Karpas-422 (cell line): ENCODE data around the gene RAB22A. TPM values are rescaled to one million over a fixed set of nuclear protein-coding genes. Genes with fewer than 3 reads are reported as not detected.
"Not testable (repeated sequence)": the region's sequence is repeated elsewhere in the genome, so short reads cannot be mapped to it uniquely, and the experiment has no call there.

ENCODE experiments used
- DNase-seq: peaks from one replicate; pipeline ENCODE4 v3.0.0-alpha.2; 2015
- H2AFZ ChIP-seq: fragments of 200-600 bp; sonication (generic); 2 replicates; pipeline ENCODE4 v1.6.1; 2014; ENCODE audit warnings: antibody characterized with exemption, low read length, mixed read lengths
- H3K27ac ChIP-seq: fragments of 200-600 bp; sonication (generic); 2 replicates; pipeline ENCODE4 v1.5.1; 2014; ENCODE audit warnings: mild to moderate bottlenecking, low read length, moderate library complexity
- H3K27me3 ChIP-seq: fragments of 200-600 bp; sonication (generic); 2 replicates; pipeline ENCODE4 v1.6.1; 2014; ENCODE audit warnings: low read length, mixed read lengths
- H3K36me3 ChIP-seq: fragments of 200-600 bp; sonication (generic); 2 replicates; pipeline ENCODE4 v1.6.1; 2014; ENCODE audit warnings: low read length, mixed read lengths; ENCODE audit not compliant: insufficient read depth
- H3K4me1 ChIP-seq: fragments of 200-600 bp; sonication (generic); 2 replicates; pipeline ENCODE4 v1.6.1; 2014; ENCODE audit warnings: mild to moderate bottlenecking, low read length, mixed read lengths
- H3K4me2 ChIP-seq: fragments of 200-600 bp; sonication (generic); 2 replicates; pipeline ENCODE4 v1.6.1; 2014; ENCODE audit warnings: low read length, low read depth, mild to moderate bottlenecking; ENCODE audit not compliant: poor library complexity, severe bottlenecking
- H3K4me3 ChIP-seq: fragments of 200-600 bp; sonication (generic); 2 replicates; pipeline ENCODE4 v1.5.1; 2014; ENCODE audit warnings: mild to moderate bottlenecking, antibody characterized with exemption, low read length, mixed read lengths
- H3K79me2 ChIP-seq: fragments of 200-600 bp; sonication (generic); 2 replicates; pipeline ENCODE4 v1.6.1; 2014; ENCODE audit warnings: mild to moderate bottlenecking, low read length, mixed read lengths
- H3K9ac ChIP-seq: fragments of 200-600 bp; sonication (generic); 2 replicates; pipeline ENCODE4 v1.6.0; 2014; ENCODE audit warnings: low read length
- H3K9me2 ChIP-seq: fragments of 200-600 bp; sonication (generic), shearing (Covaris generic); replicated peaks from 2 replicates; pipeline ENCODE4 v1.6.0; 2014; ENCODE audit warnings: mild to moderate bottlenecking, low read length, moderate library complexity; ENCODE audit not compliant: insufficient read depth
- H3K9me3 ChIP-seq: fragments of 300-700, 200-600 bp; sonication (generic); 2 replicates; pipeline ENCODE4 v1.6.1; 2014; ENCODE audit warnings: low read length, mixed read lengths
- H4K20me1 ChIP-seq: fragments of 200-600 bp; sonication (generic); 2 replicates; pipeline ENCODE4 v1.6.1; 2014; ENCODE audit warnings: mild to moderate bottlenecking, antibody characterized with exemption, low read length, low read depth; ENCODE audit not compliant: insufficient read depth
- total RNA-seq: library from RNA; depleted of rRNA; stranded (reverse); fragments of >200 nt; shearing (Covaris generic); gene quantifications from 2 replicates; pipeline ENCODE4 v1.2.3, GENCODE V29; 2014; ENCODE audit warnings: low replicate concordance

The RAB22A gene
- total RNA-seq, 1 experiment from 2014 or later, result 11.8 TPM

DNA sequence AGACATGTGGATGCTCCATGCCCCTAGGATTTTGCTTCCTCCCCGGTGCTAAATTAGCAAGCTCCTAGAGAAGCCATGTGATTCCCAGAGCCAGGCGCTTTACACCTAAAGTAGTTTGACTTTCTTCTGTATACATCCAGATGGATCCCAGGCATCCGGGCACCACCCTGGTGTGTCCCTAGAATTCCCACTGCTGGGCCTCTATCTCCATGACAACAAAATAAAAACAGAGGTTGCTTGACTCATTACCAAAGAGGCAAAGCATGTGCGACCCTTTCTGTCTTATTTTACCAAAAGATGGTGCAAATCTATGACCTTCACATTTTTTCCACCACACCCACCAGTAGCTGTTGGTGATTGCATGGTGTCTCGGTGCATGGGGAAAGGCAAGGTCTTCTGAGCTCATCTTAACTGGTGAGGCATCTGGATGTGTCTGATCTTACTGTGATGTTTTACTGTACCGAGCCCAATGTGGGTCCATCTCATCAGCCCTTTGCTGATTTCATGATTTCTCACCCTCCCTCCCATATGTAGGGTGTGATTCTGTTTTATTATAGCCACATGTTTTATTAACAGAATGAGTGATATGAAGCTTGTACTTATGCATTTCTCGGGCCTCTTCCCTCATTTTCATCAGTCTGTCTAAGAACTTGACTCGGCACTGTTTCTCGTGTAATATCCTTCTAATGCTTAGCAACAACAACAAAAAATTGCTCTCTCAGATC lies 52.1 kb downstream of the RAB22A start:
- no peak for DNase-seq
- no peak overlapping the region for H3K4me2 ChIP-seq
- peaks cover 17% of the 10 kb centered on the region for H3K36me3 ChIP-seq
- no peak overlapping the region for H3K4me3 ChIP-seq
- no peak overlapping the region; the same call in 1 of the 2 replicates for H3K27ac ChIP-seq
- H3K27me3 ChIP-seq, result no peaks in the 10 kb centered on the region
- H3K4me1 ChIP-seq, result peaks cover 13% of the 10 kb centered on the region
- no peaks in the 10 kb centered on the region for H4K20me1 ChIP-seq
- no peak overlapping the region for H2AFZ ChIP-seq
- no peak overlapping the region for H3K9ac ChIP-seq
- no peaks in the 10 kb centered on the region for H3K9me2 ChIP-seq
- no peaks in the 10 kb centered on the region for H3K9me3 ChIP-seq
- H3K79me2 ChIP-seq, result no peaks in the 10 kb centered on the region

DNA sequence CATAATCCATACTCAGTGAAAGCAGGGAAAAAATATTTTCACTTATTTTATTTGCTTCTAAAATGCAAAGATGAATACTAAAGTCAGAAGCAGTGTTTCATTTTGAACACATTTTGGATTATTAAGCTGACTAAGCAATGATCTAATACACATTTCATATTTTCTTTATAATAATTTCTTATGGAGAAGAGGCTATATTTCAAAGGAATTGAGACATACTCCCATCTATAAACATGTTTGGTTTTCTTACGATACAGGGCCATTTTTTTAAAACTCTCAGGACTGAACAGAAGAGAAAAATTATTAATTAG lies 52.6 kb downstream of the RAB22A start:
- no peak overlapping the region for H2AFZ ChIP-seq
- DNase-seq, result no peak
- H3K4me1 ChIP-seq, result peaks cover 13% of the 10 kb centered on the region
- H3K4me3 ChIP-seq, result no peak overlapping the region
- no peak overlapping the region for H3K9ac ChIP-seq
- no peaks in the 10 kb centered on the region for H3K9me2 ChIP-seq
- no peak overlapping the region for H3K27ac ChIP-seq
- H3K79me2 ChIP-seq, result no peaks in the 10 kb centered on the region
- H3K27me3 ChIP-seq, result no peaks in the 10 kb centered on the region
- H3K4me2 ChIP-seq, result no peak overlapping the region
- H3K9me3 ChIP-seq, result no peaks in the 10 kb centered on the region
- H3K36me3 ChIP-seq, result peaks cover 17% of the 10 kb centered on the region
- H4K20me1 ChIP-seq, result no peaks in the 10 kb centered on the region

DNA sequence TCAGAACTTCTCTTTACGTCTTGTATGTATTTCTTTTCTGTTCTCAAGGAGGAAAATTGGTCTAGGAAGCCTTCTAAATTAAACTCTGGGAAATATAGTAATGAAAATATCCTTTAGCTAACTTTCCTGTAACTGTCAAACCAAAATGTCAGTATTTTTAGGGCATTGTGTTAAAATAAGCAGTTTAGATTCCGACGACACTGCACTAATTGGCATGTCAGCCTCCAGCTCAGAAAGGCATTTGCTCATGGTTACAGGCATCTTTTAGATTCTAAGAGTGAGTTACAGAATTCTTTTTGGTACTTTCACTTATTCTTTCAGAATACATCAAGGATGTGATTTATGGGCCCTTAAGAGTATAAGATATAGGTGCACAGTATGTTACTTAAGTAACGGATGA lies 53.5 kb downstream of the RAB22A start:
- Histone ChIP-seq H3K27me3 (no peaks in the 10 kb centered on the region), H3K79me2 (no peaks in the 10 kb centered on the region), H3K4me2 (no peak overlapping the region), H3K36me3 (peaks cover 21% of the 10 kb centered on the region), H3K4me1 (peaks cover 13% of the 10 kb centered on the region), H3K9me2 (no peaks in the 10 kb centered on the region), H3K27ac (no peak overlapping the region), H2AFZ (no peak overlapping the region), H3K9me3 (no peaks in the 10 kb centered on the region), H3K9ac (no peak overlapping the region), H4K20me1 (0 out of 2 replicates have a peak, but pooled peaks cover 5% of the 10 kb centered on the region), H3K4me3 (no peak overlapping the region)
- no peak for DNase-seq

DNA sequence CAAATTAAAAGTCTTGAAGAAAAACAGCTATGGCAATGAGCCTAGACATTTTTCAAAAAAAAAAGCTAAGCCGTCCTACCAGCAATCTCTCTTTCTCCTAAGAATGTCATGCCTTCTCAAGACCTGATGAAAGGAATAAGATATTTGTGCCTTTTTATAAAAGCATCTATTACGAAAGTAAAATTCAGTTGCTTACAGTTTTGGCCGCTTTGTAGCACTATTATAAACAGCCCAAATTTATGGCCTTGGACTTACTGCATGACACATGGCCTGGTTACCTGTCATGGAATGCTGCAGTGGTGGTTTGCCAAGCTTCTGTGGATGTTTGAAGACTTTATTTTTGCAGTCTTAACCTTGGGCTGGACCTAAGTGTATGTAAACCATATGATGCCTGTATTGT lies 57.4 kb downstream of the RAB22A start:
- no peaks in the 10 kb centered on the region for H3K79me2 ChIP-seq
- no peak overlapping the region for H3K4me2 ChIP-seq
- no peak overlapping the region for H2AFZ ChIP-seq
- no peaks in the 10 kb centered on the region for H3K9me2 ChIP-seq
- H3K4me1 ChIP-seq, result no peaks in the 10 kb centered on the region
- DNase-seq, result no peak
- H3K9ac ChIP-seq, result no peak overlapping the region
- no peak overlapping the region for H3K4me3 ChIP-seq
- no peaks in the 10 kb centered on the region for H3K27me3 ChIP-seq
- H3K9me3 ChIP-seq, result no peaks in the 10 kb centered on the region
- H4K20me1 ChIP-seq, result 0 out of 2 replicates have a peak, but pooled peaks cover 5% of the 10 kb centered on the region
- 0 out of 2 replicates have a peak, but pooled peaks cover 3% of the 10 kb centered on the region for H3K36me3 ChIP-seq
- H3K27ac ChIP-seq, result no peak overlapping the region

DNA sequence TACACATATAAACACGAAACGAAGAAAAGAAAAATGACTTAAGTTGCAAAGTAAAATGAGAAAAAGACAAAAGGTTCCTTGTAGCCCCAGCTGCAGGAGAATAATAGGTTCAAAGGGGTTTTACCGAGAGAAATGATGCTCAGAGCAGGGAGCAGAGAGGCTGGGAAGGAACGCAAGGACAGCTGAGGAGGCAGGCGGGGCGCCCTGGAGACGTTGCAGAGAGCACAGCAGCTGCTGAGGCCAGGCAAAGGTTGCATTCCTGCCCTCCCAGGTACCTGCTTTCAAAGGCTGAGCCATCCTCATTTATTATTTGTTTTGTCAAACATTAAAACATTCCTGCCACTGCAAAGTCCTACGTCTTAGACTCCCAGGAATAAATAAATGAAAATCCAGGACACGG lies 63.3 kb downstream of the RAB22A start:
- Histone ChIP-seq H3K27ac (no peak overlapping the region), H3K9me2 (no peaks in the 10 kb centered on the region), H3K4me3 (no peak overlapping the region)

DNA sequence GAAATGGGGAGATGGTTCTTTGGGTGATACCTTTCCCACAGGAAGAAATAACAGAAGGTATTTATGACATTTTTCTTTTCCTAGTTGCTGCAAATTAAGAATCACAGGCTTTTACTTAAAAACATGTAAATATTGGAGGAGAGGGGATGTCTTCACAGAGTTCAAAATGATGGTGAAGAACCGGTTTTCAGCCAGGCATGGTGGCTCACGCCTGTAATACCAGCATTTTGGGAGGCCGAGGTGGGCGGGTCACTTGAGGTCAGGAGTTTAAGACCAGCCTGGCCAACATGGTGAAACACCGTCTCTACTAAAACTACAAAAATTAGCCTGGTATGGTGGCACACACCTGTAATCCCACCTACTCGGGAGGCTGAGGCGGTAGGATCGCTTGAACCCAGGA lies 63.8 kb downstream of the RAB22A start:
- H3K4me3 ChIP-seq, H3K36me3 ChIP-seq, H2AFZ ChIP-seq, H3K4me1 ChIP-seq, H3K27me3 ChIP-seq, H3K9me3 ChIP-seq, H3K27ac ChIP-seq, H3K4me2 ChIP-seq, H3K9ac ChIP-seq, H3K9me2 ChIP-seq, H3K79me2 ChIP-seq, H4K20me1 ChIP-seq, DNase-seq: not testable (repeated sequence)

More for the DNA sequence above, 63.3 kb downstream of the RAB22A start:
- Histone ChIP-seq H3K9me3 (no peaks in the 10 kb centered on the region), H4K20me1 (0 out of 2 replicates have a peak, but pooled peaks cover 1% of the 10 kb centered on the region), H3K79me2 (no peaks in the 10 kb centered on the region), H3K27me3 (no peaks in the 10 kb centered on the region), H3K36me3 (no peaks in the 10 kb centered on the region), H3K4me2 (no peak overlapping the region), H3K9ac (no peak overlapping the region), H3K4me1 (no peaks in the 10 kb centered on the region), H2AFZ (no peak overlapping the region)
- DNase-seq, result no peak

DNA sequence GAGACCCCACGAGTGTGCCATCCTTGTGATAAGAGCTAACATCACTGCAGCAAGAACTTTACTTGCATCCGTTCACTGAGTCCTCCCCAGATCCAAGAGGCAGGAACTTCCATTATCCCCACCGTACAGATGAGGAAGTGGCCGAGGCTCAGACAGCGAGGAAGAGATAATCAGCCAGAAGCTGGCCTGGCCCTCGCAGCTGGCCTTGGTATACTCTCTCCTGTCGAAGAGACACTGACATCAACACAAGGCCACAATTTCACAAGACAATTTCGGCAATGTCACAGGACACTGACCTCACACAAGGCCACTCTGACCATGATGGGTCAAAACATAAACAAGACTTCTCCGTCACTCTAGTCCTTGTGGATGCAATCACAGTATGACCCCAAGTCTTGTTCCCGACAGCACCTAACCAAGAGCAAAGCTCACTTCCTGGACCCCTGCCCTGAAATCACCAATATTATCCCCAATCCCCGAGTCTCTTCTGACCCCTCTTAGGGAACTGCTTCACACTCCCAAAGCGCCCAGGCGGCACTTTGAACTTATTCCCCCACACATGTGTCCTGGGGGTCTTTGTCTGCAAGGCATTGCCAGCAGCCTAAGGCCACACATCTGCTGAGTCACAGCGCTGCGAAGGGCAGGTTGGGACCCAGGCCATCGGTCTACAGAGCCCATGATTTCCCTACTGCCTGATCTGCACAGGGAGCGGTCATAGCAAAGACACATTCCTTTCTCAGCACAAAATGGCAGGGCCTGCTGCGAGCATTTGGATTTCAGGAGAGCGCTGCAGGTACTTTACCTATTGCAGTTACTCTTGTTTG lies 64.7 kb downstream of the RAB22A start:
- H2AFZ ChIP-seq, result no peak overlapping the region
- no peaks in the 10 kb centered on the region for H3K9me2 ChIP-seq
- DNase-seq, result no peak
- no peaks in the 10 kb centered on the region for H3K79me2 ChIP-seq
- H3K27me3 ChIP-seq, result no peaks in the 10 kb centered on the region
- H3K9ac ChIP-seq, result no peak overlapping the region
- H3K36me3 ChIP-seq, result no peaks in the 10 kb centered on the region
- no peak overlapping the region for H3K27ac ChIP-seq
- H3K4me2 ChIP-seq, result no peak overlapping the region
- no peak overlapping the region for H3K4me3 ChIP-seq
- no peaks in the 10 kb centered on the region for H4K20me1 ChIP-seq
- H3K9me3 ChIP-seq, result no peaks in the 10 kb centered on the region
- H3K4me1 ChIP-seq, result no peaks in the 10 kb centered on the region

DNA sequence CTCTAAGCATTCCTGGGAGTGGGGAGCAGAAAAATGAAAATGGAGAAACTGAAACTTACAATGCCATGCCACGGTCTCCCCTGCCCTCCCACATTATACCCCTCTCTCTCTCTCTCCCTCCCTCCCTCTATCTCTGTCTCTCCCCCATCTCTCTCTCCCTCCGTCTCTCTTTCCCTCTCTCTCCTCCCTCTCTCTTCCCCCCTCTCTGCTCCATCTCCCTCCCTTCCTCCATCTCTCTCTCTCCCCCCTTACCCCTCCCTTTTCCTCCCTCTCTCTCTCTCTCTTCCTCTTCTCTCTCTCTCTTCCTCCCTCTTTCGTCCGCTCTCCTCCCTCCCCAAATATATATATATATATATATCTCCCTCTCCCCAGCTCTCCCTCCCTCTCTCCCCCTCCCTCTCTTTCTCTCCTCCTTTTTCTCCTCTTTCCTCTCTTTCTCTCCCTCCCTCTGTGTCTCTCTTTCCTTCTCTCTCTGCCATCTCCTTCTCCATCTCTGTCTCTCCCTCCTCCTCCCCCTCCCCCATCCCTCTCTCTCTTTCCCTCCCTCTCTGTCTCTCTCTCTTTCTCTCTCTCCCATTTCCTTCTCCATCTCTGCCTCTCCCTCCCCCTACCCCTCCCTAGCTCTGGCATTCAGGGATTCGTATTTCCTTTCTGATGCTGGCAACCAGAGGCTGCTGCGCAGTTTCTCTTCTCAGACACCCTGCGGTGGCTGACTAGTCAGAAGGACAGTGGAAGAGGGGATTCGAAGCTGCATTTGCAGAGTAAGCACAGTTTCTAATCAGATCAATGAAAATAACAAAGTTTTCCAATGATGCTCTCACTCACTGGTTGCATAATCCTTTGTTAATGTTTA lies 65.6 kb downstream of the RAB22A start:
- no peak overlapping the region for H3K4me2 ChIP-seq
- H3K9ac ChIP-seq, result no peak overlapping the region
- no peaks in the 10 kb centered on the region for H3K9me3 ChIP-seq

More for the DNA sequence above, 65.6 kb downstream of the RAB22A start:
- no peaks in the 10 kb centered on the region for H3K79me2 ChIP-seq
- no peaks in the 10 kb centered on the region for H3K36me3 ChIP-seq
- no peak for DNase-seq
- no peaks in the 10 kb centered on the region for H3K9me2 ChIP-seq
- no peaks in the 10 kb centered on the region for H4K20me1 ChIP-seq
- no peak overlapping the region for H3K27ac ChIP-seq
- H2AFZ ChIP-seq, result no peak overlapping the region
- no peaks in the 10 kb centered on the region for H3K27me3 ChIP-seq
- no peak overlapping the region for H3K4me3 ChIP-seq
- no peaks in the 10 kb centered on the region for H3K4me1 ChIP-seq
